NB4 (cell line): ENCODE measurements around the gene CDH4.

Experiments used
- CTCF ChIP-seq: IDR thresholded peaks from one replicate; pipeline ENCODE4 v1.5.1; 2012; ENCODE audit warnings: low read depth, low read length
- MYC ChIP-seq: IDR thresholded peaks from 2 replicates; pipeline ENCODE4 v1.6.1; 2011; ENCODE audit warnings: low read depth, low read length
- POLR2A ChIP-seq: IDR thresholded peaks from 2 replicates; pipeline ENCODE4 v1.6.1; 2011; ENCODE audit warnings: mild to moderate bottlenecking; ENCODE audit not compliant: insufficient read length; ENCODE audit errors: extremely low read depth

DNA sequence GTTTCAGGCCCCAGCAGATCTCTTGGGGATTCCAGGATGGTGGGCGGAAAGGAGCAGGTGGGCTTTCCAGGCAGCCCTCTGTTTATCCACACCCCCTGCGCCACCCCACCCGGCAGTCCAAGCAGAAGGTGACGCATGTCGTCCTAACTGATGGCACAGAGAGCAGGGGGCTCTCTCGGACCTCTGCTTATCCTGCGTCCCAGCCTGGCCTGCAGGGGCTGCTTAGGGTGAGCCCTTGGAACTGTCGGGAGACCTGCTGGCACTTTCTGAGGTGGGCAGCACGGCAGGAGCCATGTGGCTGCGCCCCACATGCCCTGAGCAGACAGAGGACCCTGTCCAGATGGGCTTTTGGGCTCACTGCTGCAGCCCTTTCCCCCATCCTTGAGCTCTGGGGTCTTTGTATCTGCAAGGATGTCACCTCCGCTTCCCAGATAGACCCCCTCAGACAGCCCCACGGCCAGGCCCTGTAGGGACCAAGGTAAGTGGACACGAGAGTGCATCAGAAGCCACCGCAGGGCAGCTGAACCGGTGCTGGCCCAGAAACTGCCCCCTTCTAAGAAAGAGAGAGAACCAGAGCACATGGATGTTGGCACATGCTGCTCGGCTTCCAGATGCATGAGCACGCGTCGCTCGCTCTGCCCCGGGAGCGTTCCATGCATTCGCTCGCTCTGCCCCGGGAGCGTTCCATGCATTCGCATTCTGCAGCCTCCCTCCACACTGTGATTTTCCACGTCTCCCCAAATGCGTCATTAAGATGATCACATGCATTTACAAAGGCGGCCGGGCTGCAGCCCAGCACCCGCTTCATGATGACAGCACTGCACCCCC is 566.9 kb downstream of the CDH4 start:
- TF ChIP-seq CTCF, result no peak
- no peak for TF ChIP-seq MYC
- no peak for TF ChIP-seq POLR2A
